ENCODE results near the gene GSKIP.
A peak's percentile ranks its signal among the peaks of the same experiment; 100 is the strongest.

Gene GSKIP, protein sequence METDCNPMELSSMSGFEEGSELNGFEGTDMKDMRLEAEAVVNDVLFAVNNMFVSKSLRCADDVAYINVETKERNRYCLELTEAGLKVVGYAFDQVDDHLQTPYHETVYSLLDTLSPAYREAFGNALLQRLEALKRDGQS

DNA sequence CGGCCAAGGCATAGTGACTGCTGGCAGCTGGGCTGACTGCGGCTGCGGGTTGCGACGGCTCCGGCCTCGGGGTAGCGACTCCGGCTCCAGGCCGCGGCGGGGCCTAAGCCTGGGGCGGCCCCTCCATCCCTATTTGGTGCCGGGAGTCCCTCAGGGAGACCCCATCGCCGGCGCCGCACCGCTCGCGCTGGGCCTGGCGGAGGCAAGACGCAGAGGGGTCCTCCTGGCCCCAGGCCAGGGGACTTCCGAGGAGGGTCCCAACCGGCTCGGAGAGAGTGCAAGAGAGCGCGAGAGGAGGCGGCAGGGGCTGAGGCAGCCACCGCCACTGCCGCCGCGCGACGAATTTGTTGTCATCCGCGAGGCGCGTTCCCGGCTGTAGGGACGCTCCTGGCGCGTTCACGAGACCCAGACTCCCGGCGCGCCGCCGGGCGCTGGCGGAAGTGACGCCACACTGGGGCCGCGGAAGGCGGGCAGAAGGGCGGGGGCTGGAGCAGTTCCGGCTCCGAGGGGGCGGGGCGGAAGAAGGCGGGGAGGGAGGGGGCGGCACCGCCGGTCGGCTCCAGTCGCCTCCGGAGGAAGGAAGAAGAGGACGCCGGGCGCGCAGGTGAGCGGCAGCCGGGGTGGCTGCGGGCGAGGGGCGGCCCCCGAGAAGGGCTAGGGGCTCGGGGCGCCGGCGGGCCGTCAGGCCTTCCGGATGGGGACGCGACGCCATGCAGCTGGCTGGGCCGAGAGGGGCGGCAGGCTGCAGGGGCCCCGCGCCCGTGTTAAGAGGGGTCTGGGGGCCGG is at the start of gene GSKIP, which contains the start of gene ATG2B:
Gene GSKIP (plus strand): TSS at position 562 of the 786 bp plus-strand sequence. CDS start 18,722 bp downstream, outside the sequence.
Gene ATG2B (minus strand): TSS at position 377 of the 786 bp plus-strand sequence. CDS start 365 bp downstream, at position 12.
- Histone ChIP-seq H3K27ac (peak within 1 kb of the TSS; percentile 88), H3K36me3 (peaks cover 7% of the 10 kb centered on the region), H3K4me3 (ENCODE audit: low read depth, low read length) (peak within 1 kb of the TSS; percentile 99), H3K27me3 (ENCODE audit: insufficient read depth, low read depth, severe bottlenecking) (no peaks in the 10 kb centered on the region), H3K9me3 (ENCODE audit: severe bottlenecking) (no peaks in the 10 kb centered on the region)
- TF ChIP-seq, protein P1, sequence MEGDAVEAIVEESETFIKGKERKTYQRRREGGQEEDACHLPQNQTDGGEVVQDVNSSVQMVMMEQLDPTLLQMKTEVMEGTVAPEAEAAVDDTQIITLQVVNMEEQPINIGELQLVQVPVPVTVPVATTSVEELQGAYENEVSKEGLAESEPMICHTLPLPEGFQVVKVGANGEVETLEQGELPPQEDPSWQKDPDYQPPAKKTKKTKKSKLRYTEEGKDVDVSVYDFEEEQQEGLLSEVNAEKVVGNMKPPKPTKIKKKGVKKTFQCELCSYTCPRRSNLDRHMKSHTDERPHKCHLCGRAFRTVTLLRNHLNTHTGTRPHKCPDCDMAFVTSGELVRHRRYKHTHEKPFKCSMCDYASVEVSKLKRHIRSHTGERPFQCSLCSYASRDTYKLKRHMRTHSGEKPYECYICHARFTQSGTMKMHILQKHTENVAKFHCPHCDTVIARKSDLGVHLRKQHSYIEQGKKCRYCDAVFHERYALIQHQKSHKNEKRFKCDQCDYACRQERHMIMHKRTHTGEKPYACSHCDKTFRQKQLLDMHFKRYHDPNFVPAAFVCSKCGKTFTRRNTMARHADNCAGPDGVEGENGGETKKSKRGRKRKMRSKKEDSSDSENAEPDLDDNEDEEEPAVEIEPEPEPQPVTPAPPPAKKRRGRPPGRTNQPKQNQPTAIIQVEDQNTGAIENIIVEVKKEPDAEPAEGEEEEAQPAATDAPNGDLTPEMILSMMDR (IDR thresholded peaks at IDR 0.05; ENCODE audit: low read depth, low read length) = no peak
- peak; percentile 95 for DNase-seq

DNA sequence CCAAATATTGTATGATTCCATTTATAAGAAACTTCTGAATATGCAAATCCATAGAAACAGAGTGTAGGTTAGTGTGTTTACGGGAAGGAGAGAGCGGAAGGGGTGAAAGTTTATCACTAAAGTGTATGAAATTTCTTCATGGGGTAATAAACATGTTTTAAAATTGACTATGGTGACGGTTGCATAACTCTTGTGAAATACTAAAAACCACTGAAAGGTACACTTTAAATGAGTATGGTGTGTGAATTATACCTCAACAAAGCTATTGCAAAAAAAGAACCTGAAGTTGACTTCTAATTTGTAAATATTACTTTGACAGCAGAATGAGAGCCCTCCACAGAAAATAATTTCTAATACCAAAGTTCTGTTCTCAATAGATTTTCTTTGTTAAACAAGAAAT is 47.2 kb upstream of the GSKIP start:
- no peaks in the 10 kb centered on the region for H3K27me3 ChIP-seq (ENCODE audit: insufficient read depth, low read depth, severe bottlenecking)
- DNase-seq = no peak
- H3K36me3 ChIP-seq = peaks cover 26% of the 10 kb centered on the region
- H3K4me3 ChIP-seq (ENCODE audit: low read depth, low read length) = no peak overlapping the region
- TF ChIP-seq, protein P1 (IDR thresholded peaks at IDR 0.05; ENCODE audit: low read depth, low read length) = no peak
- no peak overlapping the region for H3K27ac ChIP-seq
- no peaks in the 10 kb centered on the region for H3K9me3 ChIP-seq (ENCODE audit: severe bottlenecking)

DNA sequence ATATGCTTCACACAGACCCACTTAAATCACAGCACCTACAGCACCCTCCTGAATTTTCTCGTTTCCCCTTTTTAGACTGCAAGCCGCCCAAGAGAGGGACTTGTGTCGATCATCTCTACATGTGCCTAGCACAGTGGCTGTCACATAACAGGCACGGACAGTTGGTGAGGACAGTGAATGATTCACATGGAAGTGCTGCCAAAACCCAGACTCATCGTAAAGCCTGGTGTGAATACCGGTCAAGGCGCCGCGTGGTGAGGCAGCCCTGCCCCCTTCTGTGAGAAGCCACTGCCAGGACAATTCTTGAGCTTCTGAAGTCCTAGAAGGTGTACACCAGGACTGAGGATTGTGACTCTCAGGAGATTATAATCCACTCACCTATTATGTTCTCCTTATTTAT is 44.5 kb upstream of the GSKIP start:
- H3K27me3 ChIP-seq (ENCODE audit: insufficient read depth, low read depth, severe bottlenecking) = no peaks in the 10 kb centered on the region
- H3K9me3 ChIP-seq (ENCODE audit: severe bottlenecking) = no peaks in the 10 kb centered on the region
- no peak overlapping the region for H3K4me3 ChIP-seq (ENCODE audit: low read depth, low read length)
- DNase-seq = no peak
- H3K36me3 ChIP-seq = peaks cover 21% of the 10 kb centered on the region
- no peak overlapping the region for H3K27ac ChIP-seq
- TF ChIP-seq, protein P1 (IDR thresholded peaks at IDR 0.05; ENCODE audit: low read depth, low read length) = no peak

DNA sequence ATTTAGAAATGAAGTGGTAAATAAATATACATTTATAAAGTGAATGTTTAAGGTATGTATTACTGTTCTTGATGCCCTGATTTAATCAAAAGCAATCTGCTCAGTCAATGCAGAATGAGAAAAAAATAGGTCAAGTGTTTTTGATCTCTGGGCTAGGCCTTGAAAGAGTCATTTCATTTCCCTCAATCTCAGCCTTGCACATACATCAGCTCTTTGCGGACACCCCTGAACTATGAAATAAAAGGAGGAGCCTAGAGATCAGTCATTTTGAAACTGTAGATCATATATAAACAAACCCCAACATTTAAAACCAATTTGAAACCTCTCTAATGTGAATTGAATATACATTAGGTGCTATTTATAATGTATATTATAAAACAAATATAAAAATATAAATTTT is 42.7 kb upstream of the GSKIP start:
- Histone ChIP-seq H3K36me3 (peaks cover 14% of the 10 kb centered on the region; the same call in 1 of the 2 replicates), H3K4me3 (ENCODE audit: low read depth, low read length) (no peak overlapping the region), H3K27ac (no peak overlapping the region), H3K27me3 (ENCODE audit: insufficient read depth, low read depth, severe bottlenecking) (no peaks in the 10 kb centered on the region), H3K9me3 (ENCODE audit: severe bottlenecking) (no peaks in the 10 kb centered on the region)
- DNase-seq = no peak
- TF ChIP-seq, protein P1 (IDR thresholded peaks at IDR 0.05; ENCODE audit: low read depth, low read length) = no peak

DNA sequence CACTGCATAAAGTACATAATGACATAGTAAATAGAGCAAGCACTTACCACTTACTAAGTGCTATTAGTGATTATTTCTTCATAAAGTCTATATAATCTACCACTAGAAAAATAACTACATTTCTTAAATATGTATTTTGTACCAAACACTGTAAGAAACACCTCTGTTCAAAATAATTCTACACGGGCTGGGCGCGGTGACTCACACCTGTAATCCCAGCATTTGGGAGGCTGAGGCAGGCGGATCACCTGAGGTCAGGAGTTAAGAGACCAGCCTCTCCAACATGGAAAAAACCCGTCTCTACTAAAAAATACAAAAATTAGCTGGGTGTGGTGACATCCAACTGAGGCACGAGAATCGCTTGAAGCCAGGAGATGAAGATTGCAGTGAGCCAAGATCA is 39.1 kb upstream of the GSKIP start:
- H3K27ac ChIP-seq = no peak overlapping the region
- no peak overlapping the region for H3K4me3 ChIP-seq (ENCODE audit: low read depth, low read length)
- H3K9me3 ChIP-seq (ENCODE audit: severe bottlenecking) = no peaks in the 10 kb centered on the region
- no peaks in the 10 kb centered on the region for H3K27me3 ChIP-seq (ENCODE audit: insufficient read depth, low read depth, severe bottlenecking)
- TF ChIP-seq, protein P1 (IDR thresholded peaks at IDR 0.05; ENCODE audit: low read depth, low read length) = no peak
- DNase-seq = no peak
- peaks cover 11% of the 10 kb centered on the region; the same call in 1 of the 2 replicates for H3K36me3 ChIP-seq

Data from WERI-Rb-1 (cell line).